OCI-LY7 (cell line): ENCODE data around the gene OR2A14. TPM values are rescaled to one million over a fixed set of nuclear protein-coding genes. Genes with fewer than 3 reads are reported as not detected.

Experiments used
- BruUV-seq: library from RNA; stranded (reverse); fragments of 400-500 nt; replicated peaks from 2 replicates; lab custom pipeline; 2021; lab: Mats Ljungman, UMichigan
- CTCF ChIA-PET: fragments of 300-600 bp; sonication (Branson Sonifier 250); formaldehyde crosslinking; loops from one replicate; lab custom pipeline; 2022; ENCODE audit warnings: antibody characterized with exemption; ENCODE audit not compliant: unreplicated experiment; lab: Charles Lee
- POLR2A ChIA-PET: fragments of 300-600 bp; sonication (Branson Sonifier 250); formaldehyde crosslinking; loops from one replicate; lab custom pipeline; 2022; ENCODE audit warnings: antibody characterized with exemption; lab: Charles Lee
- DNase-seq: peaks from one replicate; pipeline ENCODE4 v3.0.0-alpha.2; 2015; ENCODE audit warnings: low spot score
- H2AFZ ChIP-seq: fragments of 200-600 bp; sonication (generic), shearing (Covaris generic); 2 replicates; pipeline ENCODE4 v1.6.1; 2014; ENCODE audit warnings: mild to moderate bottlenecking, antibody characterized with exemption, low read length, moderate library complexity
- H3K27ac ChIP-seq: fragments of 200-600 bp; sonication (generic); 2 replicates; pipeline ENCODE4 v1.5.1; 2014; ENCODE audit warnings: mixed run types, low read depth, mild to moderate bottlenecking, moderate library complexity, low read length, inconsistent platforms; ENCODE audit not compliant: poor library complexity, severe bottlenecking
- H3K36me3 ChIP-seq: fragments of 200-600 bp; sonication (generic); 2 replicates; pipeline ENCODE4 v1.6.1; 2014; ENCODE audit warnings: mild to moderate bottlenecking, antibody characterized with exemption, low read length, moderate library complexity, mixed read lengths; ENCODE audit not compliant: insufficient read depth
- H3K4me1 ChIP-seq: fragments of 200-600 bp; sonication (generic); 2 replicates; pipeline ENCODE4 v1.5.1; 2014; ENCODE audit warnings: mild to moderate bottlenecking, low read length; ENCODE audit not compliant: insufficient read depth, poor library complexity, severe bottlenecking
- H3K4me2 ChIP-seq: fragments of 200-600 bp; sonication (generic); 2 replicates; pipeline ENCODE4 v1.6.1; 2014; ENCODE audit warnings: mild to moderate bottlenecking, low read length
- H3K4me3 ChIP-seq: fragments of 200-600 bp; sonication (generic); 2 replicates; pipeline ENCODE4 v1.5.1; 2014; ENCODE audit warnings: mild to moderate bottlenecking, low read depth, low read length; ENCODE audit not compliant: poor library complexity, severe bottlenecking
- H3K79me2 ChIP-seq: fragments of 200-600 bp; sonication (generic); 2 replicates; pipeline ENCODE4 v1.6.1; 2016; ENCODE audit warnings: low read depth, mild to moderate bottlenecking, low read length, moderate library complexity, mixed read lengths; ENCODE audit not compliant: insufficient read depth
- H3K9me2 ChIP-seq: fragments of 200-600 bp; sonication (generic); 2 replicates; pipeline ENCODE4 v1.6.1; 2016; ENCODE audit warnings: mild to moderate bottlenecking, low read length, mixed read lengths; ENCODE audit not compliant: insufficient read depth
- H3K9me3 ChIP-seq: fragments of 200-600 bp; sonication (generic); 2 replicates; pipeline ENCODE4 v1.6.1; 2014; ENCODE audit warnings: mild to moderate bottlenecking, mixed run types, low read length, mixed read lengths
- H4K20me1 ChIP-seq: fragments of 200-600 bp; sonication (generic); 2 replicates; pipeline ENCODE4 v1.6.1; 2014; ENCODE audit warnings: mild to moderate bottlenecking, antibody characterized with exemption, low read length, moderate library complexity, mixed read lengths; ENCODE audit not compliant: insufficient read depth
- CTCF ChIP-seq: fragments of 200-600 bp; sonication (generic); conservative IDR thresholded peaks from 2 replicates; pipeline ENCODE4 v1.5.1; 2014; ENCODE audit warnings: mild to moderate bottlenecking, antibody characterized with exemption, low read length, moderate library complexity, mixed read lengths
- EZH2phosphoT487 ChIP-seq: fragments of 200-600 bp; sonication (generic); IDR thresholded peaks from 2 replicates; pipeline ENCODE4 v1.6.1; 2018; ENCODE audit warnings: low read depth, borderline replicate concordance, mild to moderate bottlenecking, mixed run types, antibody characterized with exemption, low read length, moderate library complexity, mixed read lengths
- intact Hi-C: fragments of 100-400 bp; cut with micrococcal nuclease; formaldehyde crosslinking; loops from one replicate; pipeline ENCODE4 v1.10.0; 2022; ENCODE audit not compliant: unreplicated experiment
- total RNA-seq, 2 experiments: library from RNA; depleted of rRNA in 1 of 2; stranded (reverse); fragments of >200 nt in 1 of 2; shearing (Covaris generic) in 1 of 2; gene quantifications; 2 replicates each; pipeline ENCODE4 v1.2.3, GENCODE V29; 2014 to 2022

OR2A14 gene
- total RNA-seq, 2 experiments from 2014 or later = not detected

GRCh38 chr7:144134116-144134515 is 11.1 kb downstream of the OR2A14 start:
- H3K4me2 ChIP-seq = no peak overlapping the region
- no peaks in the 10 kb centered on the region for H3K36me3 ChIP-seq
- BruUV-seq = no TSS peak
- no peaks in the 10 kb centered on the region for H3K4me1 ChIP-seq
- no peaks in the 10 kb centered on the region for H3K9me3 ChIP-seq
- ChIA-PET POLR2A (no interaction called here), CTCF (no interaction called here)
- H3K79me2 ChIP-seq = no peaks in the 10 kb centered on the region
- no peaks in the 10 kb centered on the region for H3K9me2 ChIP-seq
- no peaks in the 10 kb centered on the region for H4K20me1 ChIP-seq
- H2AFZ ChIP-seq = no peak overlapping the region
- no peak for TF ChIP-seq CTCF
- TF ChIP-seq EZH2phosphoT487 = no peak
- intact Hi-C loops = no loop called here
- DNase-seq = no peak
- H3K27ac ChIP-seq = no peak overlapping the region
- H3K4me3 ChIP-seq = no peak overlapping the region

GRCh38 chr7:144137501-144137900 is 14.5 kb downstream of the OR2A14 start:
- H3K4me3 ChIP-seq = no peak overlapping the region
- no peaks in the 10 kb centered on the region for H3K4me1 ChIP-seq
- ChIA-PET POLR2A (no interaction called here), CTCF (no interaction called here)
- H4K20me1 ChIP-seq = no peaks in the 10 kb centered on the region
- H3K9me2 ChIP-seq = no peaks in the 10 kb centered on the region
- intact Hi-C loops = no loop called here
- H3K79me2 ChIP-seq = no peaks in the 10 kb centered on the region
- H3K36me3 ChIP-seq = no peaks in the 10 kb centered on the region
- no peak overlapping the region for H3K27ac ChIP-seq
- no peak overlapping the region for H2AFZ ChIP-seq
- H3K9me3 ChIP-seq = no peaks in the 10 kb centered on the region
- no peak for TF ChIP-seq CTCF
- no peak for TF ChIP-seq EZH2phosphoT487
- BruUV-seq = no TSS peak
- no peak overlapping the region for H3K4me2 ChIP-seq
- no peak for DNase-seq

GRCh38 chr7:144142187-144142586 is 19.2 kb downstream of the OR2A14 start:
- H3K9me3 ChIP-seq = no peaks in the 10 kb centered on the region
- no TSS peak for BruUV-seq
- H3K27ac ChIP-seq = no peak overlapping the region
- H3K4me2 ChIP-seq = no peak overlapping the region
- H4K20me1 ChIP-seq = no peaks in the 10 kb centered on the region
- intact Hi-C loops = no loop called here
- H3K4me3 ChIP-seq = no peak overlapping the region
- H3K36me3 ChIP-seq = no peaks in the 10 kb centered on the region
- no peak for DNase-seq
- TF ChIP-seq EZH2phosphoT487 (no peak), CTCF (no peak)
- POLR2A ChIA-PET = no interaction called here
- no peaks in the 10 kb centered on the region for H3K79me2 ChIP-seq
- CTCF ChIA-PET = no interaction called here
- H3K4me1 ChIP-seq = no peaks in the 10 kb centered on the region
- no peaks in the 10 kb centered on the region for H3K9me2 ChIP-seq
- no peak overlapping the region for H2AFZ ChIP-seq
